ENCODE data around the gene CCDC191.

DNA sequence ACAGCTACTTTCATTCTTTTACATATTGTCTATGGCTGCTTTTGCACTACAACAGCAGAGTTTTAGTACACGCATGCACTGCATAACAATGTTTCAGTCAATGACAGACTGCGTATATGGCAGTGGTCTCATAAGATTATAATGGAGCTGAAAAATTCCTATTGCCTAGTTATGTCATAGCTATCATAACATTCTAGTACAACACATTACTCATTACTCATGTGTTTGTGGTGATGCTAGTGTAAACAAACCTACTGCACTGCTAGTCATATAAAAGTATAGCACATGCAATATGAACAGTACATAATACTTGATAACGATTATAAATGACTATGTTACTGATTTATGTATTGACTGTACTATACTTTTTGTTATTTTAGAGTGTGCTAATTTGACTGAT is 48.1 kb upstream of the CCDC191 start:
- TF ChIP-seq SREBF2 (IDR thresholded peaks at IDR 0.05) (no peak), EHMT2 (IDR thresholded peaks at IDR 0.05; ENCODE audit: low read depth) (no peak)

Measured in A549 (cell line).